ENCODE results near the gene ACER3.
"Not testable (repeated sequence)": the region's sequence is repeated elsewhere in the genome, so short reads cannot be mapped to it uniquely, and the experiment has no call there.

The ACER3 gene

DNA sequence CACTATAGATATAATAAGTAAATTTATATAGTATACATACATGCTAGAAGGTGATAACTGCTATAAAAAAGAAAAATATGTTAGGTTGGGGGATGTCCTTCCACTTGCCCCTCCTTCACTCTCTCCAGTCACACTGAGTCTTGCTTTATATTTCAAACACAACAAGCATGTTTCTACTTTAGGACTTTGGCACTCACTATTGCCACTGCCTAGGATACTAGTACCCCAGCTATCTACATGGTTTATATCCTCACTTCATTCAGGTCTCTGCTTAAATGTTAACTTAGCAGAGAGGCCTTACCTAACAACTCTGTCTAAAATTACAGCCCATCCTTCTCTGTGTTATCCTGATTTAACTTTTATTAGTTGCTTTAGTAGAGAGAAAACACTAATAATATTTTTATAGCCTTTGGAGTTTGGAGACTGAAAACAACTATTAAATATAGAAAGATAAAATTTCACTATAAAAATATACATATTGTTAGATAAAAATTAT, 134.4 kb downstream of the ACER3 start:
- DNase-seq (ENCODE audit: low read depth) = no peak

DNA sequence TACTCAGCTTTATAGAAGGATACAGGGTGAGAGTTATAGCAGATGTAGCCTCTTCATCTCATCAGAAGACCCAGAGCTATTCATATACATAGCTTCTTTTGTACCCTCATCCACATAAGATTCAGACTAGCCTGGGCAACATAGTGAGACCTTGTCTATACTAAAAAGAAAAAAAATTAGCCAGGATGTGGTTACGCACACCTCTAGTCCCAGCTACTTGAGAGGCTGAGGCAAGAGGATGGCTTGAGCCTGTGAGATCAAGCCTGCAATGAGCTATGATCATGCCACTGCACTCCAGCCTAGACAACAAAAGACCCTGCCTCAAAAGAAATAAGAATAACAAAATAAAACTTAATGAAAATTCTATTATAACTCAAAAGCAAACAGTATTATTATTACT, 136.8 kb downstream of the ACER3 start:
- no peak for DNase-seq (ENCODE audit: low read depth)

DNA sequence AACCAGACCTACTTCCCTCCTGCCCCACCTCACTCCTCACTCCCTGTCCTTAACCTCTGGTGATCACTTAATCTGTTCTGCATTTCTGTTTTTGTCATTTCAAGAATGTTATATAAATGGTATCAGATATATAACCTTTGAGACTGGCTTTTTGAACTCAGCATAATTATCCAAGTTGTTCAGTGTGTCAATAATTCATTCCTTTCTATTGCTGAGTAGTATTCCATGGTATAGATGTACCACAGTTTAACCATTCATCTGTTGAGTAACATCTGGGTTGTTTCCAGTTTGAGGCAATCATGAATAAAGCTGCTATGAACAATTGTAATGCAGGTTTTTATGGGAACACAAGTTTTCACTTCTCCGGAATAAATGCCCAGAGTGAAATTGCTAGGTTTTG, 138.9 kb downstream of the ACER3 start:
- DNase-seq (ENCODE audit: low read depth) = no peak

DNA sequence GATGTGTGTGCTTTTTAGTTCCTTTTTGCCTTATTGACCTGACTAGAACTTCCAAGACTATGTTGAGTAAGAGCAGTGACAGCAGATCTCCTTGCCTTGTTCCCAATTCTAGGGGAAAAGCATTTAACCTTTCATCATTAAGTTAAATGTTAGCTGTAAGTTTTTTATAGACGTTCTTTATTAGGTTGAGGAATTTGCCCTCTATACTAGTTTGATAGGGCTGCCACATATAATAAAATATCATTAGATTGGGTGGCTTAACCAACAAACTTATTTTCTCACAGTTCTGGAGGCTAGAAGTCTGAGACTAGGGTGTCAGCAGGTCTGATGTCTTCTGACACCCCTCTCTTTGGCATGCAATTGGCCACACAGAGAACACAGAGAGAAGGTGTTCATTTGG, 140.9 kb downstream of the ACER3 start:
- no peak for DNase-seq (ENCODE audit: low read depth)

DNA sequence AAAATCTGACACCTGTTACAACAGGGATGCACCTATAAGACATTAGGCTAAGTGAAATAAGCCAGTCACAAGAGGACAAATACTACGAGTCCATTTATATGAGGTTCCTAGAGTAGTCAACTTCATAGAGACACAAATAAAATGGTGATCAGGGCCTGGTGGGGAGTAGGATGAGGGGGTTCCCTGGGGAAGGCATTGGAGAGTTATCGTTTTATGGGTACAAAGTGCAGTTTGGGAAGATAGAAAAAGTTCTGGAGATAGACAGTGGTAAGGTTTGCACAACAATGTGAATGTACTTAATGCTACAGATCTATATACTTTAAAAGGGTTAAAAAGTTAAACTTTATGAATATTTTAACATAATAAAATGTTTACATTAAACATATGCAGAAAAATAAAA, 142.1 kb downstream of the ACER3 start:
- DNase-seq (ENCODE audit: low read depth) = no peak

DNA sequence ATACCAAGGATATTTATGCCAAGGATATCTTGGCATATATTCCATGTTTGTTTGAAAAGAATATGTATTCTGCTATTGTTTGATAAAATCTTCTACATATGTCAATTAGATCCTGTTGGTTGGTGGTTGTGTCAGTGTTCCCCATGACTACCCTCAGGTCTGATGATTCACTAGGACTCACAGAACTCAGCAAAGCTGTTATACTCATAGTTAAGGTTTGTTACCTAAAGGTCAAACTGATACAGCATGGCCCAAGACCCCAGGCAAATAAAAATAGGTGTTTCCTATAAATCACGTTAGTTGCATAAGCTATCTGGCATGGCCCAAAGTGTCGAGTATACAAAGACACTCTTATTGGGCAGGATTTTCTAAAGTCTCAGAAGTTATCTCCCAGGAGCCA, 143.2 kb downstream of the ACER3 start:
- DNase-seq (ENCODE audit: low read depth) = peak; percentile 59

DNA sequence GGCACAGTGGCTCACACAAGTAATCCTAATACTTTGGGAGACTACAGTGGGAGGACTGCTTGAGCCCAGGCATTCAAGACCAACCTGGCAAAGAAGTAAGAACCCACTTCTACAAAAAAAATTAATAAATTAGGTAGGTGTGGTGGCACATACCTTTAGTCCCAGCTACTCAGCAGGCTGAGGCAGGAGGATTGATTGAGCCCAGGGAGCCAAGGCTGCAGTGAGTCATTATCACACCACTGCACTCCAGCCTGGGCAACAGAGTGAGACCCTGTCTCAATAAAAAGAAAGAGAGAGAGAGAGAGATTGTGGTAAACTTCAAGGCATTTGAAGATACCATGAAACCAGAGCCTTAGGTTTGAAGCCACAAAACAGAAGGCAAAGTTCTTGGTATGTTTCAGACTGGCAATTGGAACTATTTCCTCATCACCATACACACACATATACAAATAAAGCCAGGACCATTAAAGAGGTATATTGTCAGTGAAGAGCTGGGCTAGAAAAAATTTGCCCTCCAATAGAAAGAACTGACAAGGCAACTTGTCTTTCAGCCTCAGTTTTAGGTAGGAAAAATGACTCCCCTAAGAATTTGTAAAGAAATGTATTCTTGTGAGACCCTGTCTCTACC, 148.9 kb downstream of the ACER3 start:
- DNase-seq (ENCODE audit: low read depth) = no peak

DNA sequence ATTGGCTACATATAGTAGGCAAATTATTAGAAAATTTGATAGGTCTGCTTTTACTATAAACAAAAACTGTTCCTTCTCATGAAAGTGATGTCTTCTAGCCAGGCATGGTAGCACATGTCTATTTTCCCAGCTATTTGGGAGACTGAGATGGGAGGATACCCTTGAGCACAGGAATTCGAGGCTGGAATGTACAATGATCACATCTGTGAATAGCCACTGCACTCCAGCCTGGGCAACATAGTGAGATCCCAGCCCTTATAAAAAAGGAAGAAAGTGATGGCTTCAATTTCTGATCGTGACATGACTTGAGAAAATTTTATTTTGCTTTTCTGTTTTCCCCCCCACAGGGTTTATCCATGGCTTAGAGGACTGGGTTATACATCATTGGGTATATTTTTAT, 154.0 kb downstream of the ACER3 start:
- DNase-seq (ENCODE audit: low read depth) = no peak

DNA sequence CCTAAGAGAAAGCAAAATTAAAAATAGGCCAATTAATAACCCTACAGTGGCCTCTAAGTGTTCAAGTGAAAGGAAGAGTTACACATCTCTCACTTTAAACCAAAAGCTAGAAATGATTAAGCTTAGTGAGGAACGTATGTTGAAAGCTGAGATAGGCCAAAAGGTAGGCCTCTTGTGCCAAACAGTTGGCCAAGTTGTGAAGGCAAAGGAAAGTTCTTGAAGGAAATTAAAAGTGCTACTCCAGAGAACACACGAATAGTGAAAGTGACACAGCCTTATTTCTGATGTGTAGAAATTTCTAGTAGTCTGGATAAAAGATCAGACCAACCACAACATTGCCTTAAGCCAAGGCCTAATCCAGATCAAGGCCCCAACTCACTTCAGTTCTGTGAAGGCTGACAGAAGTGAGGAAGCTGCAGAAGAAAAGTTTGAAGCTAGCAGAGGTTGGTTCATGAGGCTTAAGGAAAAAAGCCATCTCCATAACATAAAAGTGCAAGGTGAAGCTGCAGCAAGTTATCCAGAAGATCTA, 157.7 kb downstream of the ACER3 start:
- not testable (repeated sequence) for DNase-seq (ENCODE audit: low read depth)

DNA sequence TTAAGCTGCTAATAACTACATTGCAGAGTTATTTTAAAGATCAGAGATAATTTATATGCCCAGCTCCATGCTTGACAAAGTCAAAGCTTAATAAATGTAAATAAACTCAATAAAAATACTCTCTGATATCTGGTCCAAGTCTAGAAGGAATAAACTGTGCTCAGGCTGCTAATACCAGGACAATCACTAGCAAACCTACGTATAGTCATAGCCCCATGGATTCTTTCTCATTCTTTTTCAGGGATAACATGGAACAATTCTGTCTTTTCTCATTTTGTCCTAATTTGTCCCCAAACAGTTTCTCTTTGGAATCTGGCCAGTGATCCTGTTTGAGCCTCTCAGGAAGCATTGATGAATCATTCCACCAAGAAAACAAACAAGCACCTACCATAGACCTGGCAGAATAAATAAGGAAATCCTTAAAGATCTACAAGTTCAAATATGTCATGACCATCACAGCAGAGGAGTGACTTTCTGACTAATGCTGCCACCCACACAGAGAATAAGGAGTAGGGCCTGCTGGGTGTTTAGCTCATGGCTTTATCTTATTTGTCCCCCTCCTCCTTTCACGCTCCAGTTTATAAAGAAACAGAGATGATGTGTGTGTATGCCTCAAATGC, 159.4 kb downstream of the ACER3 start:
- peak; percentile 57 for DNase-seq (ENCODE audit: low read depth)

DNA sequence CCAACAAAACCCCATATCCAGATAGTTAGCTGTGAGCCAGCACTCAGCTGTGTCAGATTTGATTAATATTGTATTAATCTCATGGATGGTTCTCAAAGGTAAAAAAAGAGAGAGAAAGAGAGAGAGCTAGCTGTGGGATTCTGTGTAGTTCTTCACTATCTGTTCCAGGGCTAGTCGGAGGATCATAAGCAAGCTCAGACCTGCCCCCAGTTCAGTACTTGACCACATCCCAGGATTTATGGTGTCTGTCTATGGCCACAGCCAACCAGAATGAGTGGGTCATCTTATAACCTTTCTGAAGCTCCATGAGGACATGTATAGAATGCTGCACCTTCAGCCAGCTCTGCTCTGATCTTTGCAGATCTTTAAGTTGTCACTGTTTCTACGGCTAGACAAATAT, 160.0 kb downstream of the ACER3 start:
- no peak for DNase-seq (ENCODE audit: low read depth)

DNA sequence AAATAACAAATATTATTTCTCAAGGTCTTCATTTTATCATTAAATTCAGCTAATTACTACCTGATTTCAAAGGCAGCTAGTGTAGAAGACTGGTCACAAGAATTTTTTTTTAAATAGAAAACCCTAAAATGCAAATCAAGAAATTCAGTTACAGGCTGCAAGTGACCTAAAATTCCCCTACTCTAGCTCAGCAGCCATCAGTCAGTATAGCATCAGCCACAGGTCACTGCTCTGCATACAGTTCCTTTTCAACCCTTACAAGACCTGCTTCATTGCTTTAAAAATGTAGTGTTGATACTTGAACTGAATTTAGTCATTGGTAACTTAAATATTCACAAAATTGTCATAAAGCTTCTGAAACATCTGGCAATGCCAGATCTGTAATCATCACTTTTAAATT, 164.0 kb downstream of the ACER3 start:
- no peak for DNase-seq (ENCODE audit: low read depth)

DNA sequence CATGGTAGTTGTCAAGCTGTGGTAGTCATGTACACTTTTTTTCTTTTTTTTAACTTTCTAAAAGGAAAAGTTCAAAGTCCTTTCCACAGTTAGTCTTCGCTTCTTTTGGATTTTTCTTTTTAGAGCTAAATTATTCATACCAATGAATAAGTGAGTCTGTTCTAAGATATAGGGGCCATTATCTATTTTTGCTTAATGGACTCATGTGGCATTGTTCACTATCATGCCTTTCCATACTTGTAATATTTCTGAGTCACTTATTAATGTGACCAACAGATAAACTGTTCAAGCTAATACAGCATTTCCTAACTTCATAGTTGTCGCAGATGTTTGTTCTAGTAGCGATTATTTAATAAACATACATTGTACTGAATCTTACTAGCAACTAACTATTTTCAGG, 165.5 kb downstream of the ACER3 start:
- no peak for DNase-seq (ENCODE audit: low read depth)

DNA sequence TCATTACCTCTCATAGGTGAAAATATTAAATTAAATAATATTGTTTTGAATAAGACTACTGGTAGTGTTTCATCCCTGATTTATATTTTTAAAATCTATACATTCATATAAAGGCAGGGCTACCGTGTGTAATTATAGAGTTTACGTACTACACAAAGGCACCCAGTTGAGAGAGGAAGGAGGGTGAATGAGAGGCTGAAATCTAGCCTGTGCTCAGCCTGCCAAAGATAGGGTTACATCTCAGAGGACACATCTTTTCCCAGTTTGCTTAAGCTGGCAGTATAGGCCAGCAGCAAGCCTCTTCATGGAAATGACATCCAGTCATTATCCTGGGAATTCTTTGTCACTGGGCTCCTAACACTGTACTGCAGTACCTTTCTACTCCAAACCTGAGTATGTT, 166.0 kb downstream of the ACER3 start:
- DNase-seq (ENCODE audit: low read depth) = no peak

DNA sequence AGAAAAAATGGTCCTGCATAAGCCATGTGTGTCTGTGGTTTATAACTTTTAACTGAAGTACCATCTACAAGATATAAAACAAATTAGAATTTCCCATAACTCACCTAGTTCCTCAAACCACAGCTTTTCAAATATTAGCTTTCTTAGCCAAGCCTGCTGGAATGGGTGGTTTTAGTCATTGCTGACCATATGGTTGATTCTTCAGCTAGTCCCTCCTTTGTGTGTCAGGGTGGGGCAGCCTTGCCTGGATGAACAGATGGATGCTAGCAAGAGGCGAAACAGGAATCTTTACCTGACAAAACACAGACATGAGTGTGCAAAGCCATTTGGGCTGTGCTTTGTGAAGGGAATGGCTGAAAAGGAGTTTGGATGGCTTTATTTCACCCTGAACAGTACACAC, 166.6 kb downstream of the ACER3 start:
- DNase-seq (ENCODE audit: low read depth) = no peak

DNA sequence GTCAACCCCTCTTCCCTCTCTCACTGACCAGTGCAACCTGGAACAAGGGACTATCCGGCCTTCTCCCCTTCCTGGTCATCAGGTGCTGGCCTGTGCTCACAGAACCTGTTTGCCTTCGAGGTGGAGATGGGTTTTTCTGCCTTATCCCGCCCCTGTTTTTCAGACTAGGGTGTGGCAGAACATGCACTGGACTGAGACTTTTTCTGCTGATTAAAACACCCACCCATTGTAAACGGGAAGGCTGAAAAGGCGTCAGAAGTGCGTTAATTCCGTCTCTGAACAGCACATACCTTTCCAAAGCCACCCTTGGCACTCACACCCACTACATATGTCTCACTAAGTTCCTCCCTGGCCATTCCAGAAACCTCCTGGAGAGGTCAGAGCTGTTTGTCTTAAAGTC, 169.1 kb downstream of the ACER3 start:
- no peak for DNase-seq (ENCODE audit: low read depth)

DNA sequence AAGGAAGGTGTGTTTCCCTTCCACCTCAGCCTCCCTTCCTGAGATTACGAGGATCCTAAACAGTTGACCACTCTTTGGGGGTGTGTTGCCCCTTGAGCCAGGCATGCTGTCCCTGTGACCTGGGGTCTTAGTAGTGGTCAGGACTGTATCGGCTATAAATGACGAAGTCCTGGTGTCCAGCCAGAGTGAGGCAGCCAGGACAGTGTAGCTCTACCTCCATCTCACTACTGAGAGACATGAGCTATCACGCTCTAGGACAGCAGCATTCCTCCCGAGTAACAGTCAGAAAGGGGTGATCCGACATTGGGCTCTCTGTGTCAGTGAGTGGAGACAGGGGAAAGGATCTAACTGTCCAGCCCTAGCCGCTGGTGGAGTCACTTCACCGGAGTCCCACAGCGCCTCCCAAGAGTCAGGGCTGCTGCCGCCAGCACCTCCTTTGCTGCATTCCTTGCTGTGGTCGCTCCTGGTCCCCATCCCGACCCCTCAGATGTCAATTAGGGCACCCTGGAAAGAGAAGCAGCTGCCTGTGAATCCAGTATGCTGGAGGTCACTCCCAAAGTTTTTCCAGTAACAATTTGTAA, 170.2 kb downstream of the ACER3 start:
- no peak for DNase-seq (ENCODE audit: low read depth)

DNA sequence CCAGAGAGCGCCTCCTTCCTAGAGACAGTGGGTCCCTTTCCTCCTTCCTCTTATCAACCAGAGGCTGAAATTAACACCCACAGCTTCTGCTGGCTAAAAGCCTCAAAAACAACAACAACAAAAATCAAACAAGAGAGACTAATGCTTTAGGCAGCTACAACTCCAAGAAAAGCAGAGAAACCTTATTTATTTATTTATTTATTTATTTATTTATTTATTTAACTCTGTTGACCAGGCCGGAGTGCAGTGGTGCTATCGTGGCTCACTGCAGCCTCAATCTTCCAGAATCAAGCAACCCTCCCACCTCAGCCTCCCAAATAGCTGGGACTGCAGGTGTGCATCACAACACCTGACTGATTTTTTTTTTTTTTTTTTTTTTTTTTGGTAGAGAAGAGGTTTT, 170.9 kb downstream of the ACER3 start:
- DNase-seq (ENCODE audit: low read depth) = no peak

DNA sequence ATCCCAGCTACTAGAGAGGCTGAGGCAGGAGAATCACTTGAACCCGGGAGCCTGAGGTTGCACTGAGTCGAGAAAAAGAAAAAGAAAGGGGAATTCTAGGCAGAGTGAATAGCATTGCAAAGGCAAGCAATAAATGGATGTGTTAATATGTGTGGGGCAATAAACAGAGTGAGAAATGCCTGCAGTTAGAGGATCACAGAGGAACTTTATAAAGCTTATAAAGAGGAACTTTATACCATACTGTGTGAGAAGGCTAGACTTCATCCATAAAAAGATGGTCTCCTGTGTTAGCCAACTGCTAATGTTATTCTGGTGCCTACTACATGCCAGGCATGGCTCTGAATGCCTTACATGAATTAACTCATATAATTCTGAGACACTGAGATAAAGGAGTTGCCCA, 174.3 kb downstream of the ACER3 start:
- DNase-seq (ENCODE audit: low read depth) = no peak

DNA sequence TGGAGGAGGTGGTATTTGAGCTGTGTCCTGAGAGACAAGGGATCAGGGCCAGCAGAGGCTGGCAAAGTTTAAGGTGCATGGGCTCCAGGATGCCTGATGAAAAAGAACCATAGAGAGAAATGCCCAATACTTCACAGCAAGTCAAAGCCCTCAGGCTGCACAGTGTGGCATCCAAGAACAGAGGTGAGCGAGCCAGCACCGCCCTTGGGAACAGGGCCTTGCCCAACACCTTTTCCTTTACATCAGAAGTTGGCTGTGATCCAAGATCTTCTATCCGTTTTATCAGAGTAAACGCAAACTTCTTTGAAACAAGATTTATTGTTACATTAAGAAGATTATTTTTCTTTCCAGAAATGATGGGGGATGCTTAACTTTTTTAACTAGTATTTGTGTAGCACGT, 174.9 kb downstream of the ACER3 start:
- DNase-seq (ENCODE audit: low read depth) = no peak

DNA sequence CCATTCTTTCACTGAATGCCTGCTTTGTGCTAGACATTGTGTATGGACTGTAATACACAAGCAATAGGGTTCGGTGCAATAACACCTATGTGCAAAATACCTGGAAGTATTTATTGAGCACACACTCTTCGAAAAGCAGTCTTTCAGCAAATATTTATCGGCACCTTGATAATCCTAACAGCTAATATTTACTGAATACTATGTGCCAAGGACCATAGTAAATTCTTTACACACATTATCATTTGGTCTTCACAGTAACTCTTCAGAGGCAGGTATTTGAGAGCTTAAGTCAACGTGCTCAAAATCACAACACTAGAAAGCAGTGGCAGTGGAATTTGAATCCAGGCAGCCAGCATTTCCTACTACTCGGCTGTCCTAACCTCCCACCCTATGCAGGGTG, 175.7 kb downstream of the ACER3 start:
- no peak for DNase-seq (ENCODE audit: low read depth)

DNA sequence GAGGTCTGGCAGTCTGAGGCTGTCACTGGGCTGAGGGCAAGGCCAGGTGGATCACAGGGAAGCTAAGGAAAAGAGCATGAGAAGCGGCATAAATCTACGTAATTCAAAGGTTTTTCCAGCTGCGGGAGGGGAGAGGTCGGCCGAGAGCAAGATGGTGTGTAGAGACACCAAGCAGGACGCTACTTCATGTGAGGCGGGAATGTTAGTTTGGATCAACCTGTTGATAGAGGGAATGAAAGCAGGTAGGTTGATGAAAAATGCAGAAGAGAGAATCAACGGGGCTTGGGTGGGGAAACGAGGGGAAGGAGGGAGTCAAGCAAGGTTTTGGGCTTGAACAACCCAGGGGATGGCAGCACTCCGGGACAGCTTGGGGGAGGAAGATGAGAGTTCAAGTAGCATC, 176.3 kb downstream of the ACER3 start:
- DNase-seq (ENCODE audit: low read depth) = no peak

DNA sequence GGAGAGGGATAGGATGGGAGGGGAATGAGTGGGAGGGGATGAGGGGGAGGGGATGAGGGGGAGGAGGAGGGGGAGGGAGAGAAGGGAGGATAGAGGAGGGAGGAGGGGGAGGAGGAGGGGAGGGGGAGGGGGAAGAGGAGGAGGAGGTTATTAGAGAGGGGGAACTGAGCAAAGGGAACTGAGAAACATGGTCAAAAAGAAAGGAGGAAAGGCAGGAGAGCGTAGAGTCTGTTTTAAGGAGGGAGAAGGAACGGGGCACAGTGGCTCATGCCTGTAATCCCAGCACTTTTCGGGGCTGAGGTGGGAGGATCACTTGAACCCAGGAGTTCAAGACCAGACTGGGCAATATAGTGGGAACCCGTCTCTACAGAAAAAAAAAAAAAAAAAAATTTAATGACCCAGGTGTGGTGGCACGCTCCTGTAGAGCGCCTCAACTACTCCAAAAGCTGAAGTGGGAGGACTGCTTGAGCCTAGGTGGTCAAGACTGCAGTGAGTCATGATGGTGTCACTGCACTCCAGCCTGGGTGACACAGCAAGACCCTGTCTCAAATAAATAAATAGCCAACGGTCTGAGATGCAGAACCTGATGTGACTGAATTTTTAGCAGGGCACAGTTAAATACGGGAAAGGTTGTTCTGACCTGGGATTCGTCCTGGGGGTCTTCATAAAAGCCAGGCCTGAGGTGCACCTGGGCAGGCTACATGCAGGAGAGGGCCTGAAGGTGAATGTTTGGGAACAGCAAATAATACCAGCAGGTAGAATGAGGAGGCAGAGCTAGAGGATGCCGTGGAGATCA, 177.5 kb downstream of the ACER3 start:
- DNase-seq (ENCODE audit: low read depth) = peak; percentile 55
